Psoas muscle (tissue), 8 donors: Measurements from ENCODE around the gene ZNF436. TPM values are rescaled to one million over a fixed set of nuclear protein-coding genes. Genes with fewer than 3 reads are reported as not detected.
"Not testable (repeated sequence)": the region's sequence is repeated elsewhere in the genome, so short reads cannot be mapped to it uniquely, and the experiment has no call there.

Experiments used
- ATAC-seq, 4 donors: fragments of 200-7000 bp; cut with Tn5 transposase; one replicate each; pipeline ENCODE4 v1.9.1; 2020; ENCODE audit warnings: moderate library complexity in 3 of 4, mild to moderate bottlenecking in 2 of 4
- DNase-seq, 2 donors: peaks; one replicate each; pipeline ENCODE4 v3.0.0-alpha.2; 2020
- H3K27ac ChIP-seq: fragments of 200-600 bp; one replicate; pipeline ENCODE4 v1.8.0; 2022
- H3K27me3 ChIP-seq, 3 donors: fragments of 200-600 bp in 1 of 3; one replicate each; pipeline versions ENCODE4 v1.6.1 to v1.8.0; 2013 to 2022; ENCODE audit warnings: low read length in 2 of 3, mild to moderate bottlenecking in 2 of 3, moderate library complexity in 1 of 3; ENCODE audit not compliant: insufficient read depth in 3 of 3
- H3K36me3 ChIP-seq, 2 donors: fragments of 200-600 bp in 1 of 2; one replicate each; pipeline versions ENCODE4 v1.6.1 to v1.8.0; 2013 to 2022; ENCODE audit warnings: low read depth in 1 of 2, mild to moderate bottlenecking in 1 of 2, moderate library complexity in 1 of 2; ENCODE audit not compliant: insufficient read depth in 1 of 2
- H3K4me1 ChIP-seq: fragments of 200-600 bp; one replicate; pipeline ENCODE4 v1.8.0; 2022
- H3K4me3 ChIP-seq: fragments of 200-600 bp; one replicate; pipeline ENCODE4 v1.8.0; 2022; ENCODE audit warnings: mild to moderate bottlenecking
- H3K9me3 ChIP-seq: fragments of 200-600 bp; one replicate; pipeline ENCODE4 v1.8.0; 2022
- CTCF ChIP-seq: fragments of 200-600 bp; IDR thresholded peaks from one replicate; pipeline ENCODE4 v1.8.0; 2022; ENCODE audit warnings: antibody characterized with exemption
- WGBS, 3 donors: extraction: QIAGEN DNeasy Blood & Tissue Kit; methylation state at CpG; one replicate each; pipeline versions ENCODE4 v1.1.6 to v1.1.7; 2013; 5-methylcytosine and 5-hydroxymethylcytosine counted together
- intact Hi-C, 2 donors: fragments of 100-400 bp; cut with DNase I; formaldehyde crosslinking; loops; one replicate each; pipeline versions ENCODE4 v1.11.0 to v1.14.2; 2022
- polyA plus RNA-seq, 3 donors: library from polyadenylated mRNA; stranded (reverse); fragments of 200-250 nt; gene quantifications; one replicate each; pipeline ENCODE4 v1.2.3, GENCODE V29; 2013
- total RNA-seq, 4 donors: library from RNA; stranded (reverse); fragmentation: NEBNext Ultra II Directional in 2 of 4; extraction: Animal tissue kit (Norgen Biotek cat#: 25700) in 2 of 4; gene quantifications; one replicate each; pipeline versions ENCODE4 v1.2.1 to v1.2.4, GENCODE V29; 2021 to 2023
- donor health status: healthy with polysubstance abuse.
- donor health status: DM: no; HTN: no; CAD: no; lungs with moderate emphysema.
- donor health status: Bipolar disorder and iron deficiency.
- donor health status: healthy.
- donor health status: DM: yes; HTN: yes; CAD: no.
- donor health status: DM: no; HTN: no; CAD: no.
- donor health status: DM: no; HTN: no; CAD: no.
- donor health status: DM: yes; HTN: yes; CAD: no.

Gene ZNF436
- total and polyA plus RNA-seq, 7 donors, result 2.2 to 11.5 (median 7.2) TPM

- peak in 1 of 4 donors; percentile 11 for ATAC-seq
Observed at GRCh38 chr1:23384312-23385058, 14.8 kb upstream of the ZNF436 start.

GRCh38 chr1:23383577-23384311, 14.1 kb upstream of the ZNF436 start:
- DNase-seq (no peak), ATAC-seq (peak in 2 of 4 donors; percentile 26 to 52)
- intact Hi-C loops, result no loop called here
- H3K9me3 ChIP-seq, result no peaks in the 10 kb centered on the region
- H3K4me1 ChIP-seq, result peaks cover 9% of the 10 kb centered on the region
- no peak overlapping the region for H3K27ac ChIP-seq
- H3K27me3 ChIP-seq, result no peaks in the 10 kb centered on the region
- no peak overlapping the region for H3K4me3 ChIP-seq
- H3K36me3 ChIP-seq, result peaks cover 0 to 58% of the 10 kb centered on the region in 2 donors
- no peak for TF ChIP-seq CTCF
- WGBS, 3 donors, result 56 to 59% (median 58%) methylated on average over 8 of the region's 8 CpGs

More at GRCh38 chr1:23384312-23385058, 14.8 kb upstream of the ZNF436 start:
- DNase-seq, result no peak
- peak overlapping the region; percentile 21 for H3K27ac ChIP-seq
- no peak overlapping the region for H3K4me3 ChIP-seq
- no peaks in the 10 kb centered on the region for H3K9me3 ChIP-seq
- H3K27me3 ChIP-seq, result no peaks in the 10 kb centered on the region
- intact Hi-C loops, result no loop called here
- H3K4me1 ChIP-seq, result peaks cover 9% of the 10 kb centered on the region
- WGBS, 3 donors, result 78 to 89% (median 78%) methylated on average over 9 to 11 of the region's 11 CpGs
- peaks cover 0 to 58% of the 10 kb centered on the region in 2 donors for H3K36me3 ChIP-seq
- TF ChIP-seq CTCF, result no peak

GRCh38 chr1:23381233-23381885, 11.7 kb upstream of the ZNF436 start:
- Histone ChIP-seq H3K9me3 (no peaks in the 10 kb centered on the region), H3K36me3 (peaks cover 0 to 49% of the 10 kb centered on the region in 2 donors), H3K4me1 (peaks cover 12% of the 10 kb centered on the region), H3K27me3 (no peaks in the 10 kb centered on the region), H3K4me3 (no peak overlapping the region), H3K27ac (no peak overlapping the region)
- intact Hi-C loops, result no loop called here
- no peak for DNase-seq
- WGBS, 3 donors, result 66 to 79% (median 71%) methylated on average over 5 of the region's 5 CpGs
- no peak for TF ChIP-seq CTCF
- ATAC-seq, result no peak

- intact Hi-C loops, result no loop called here
- no peaks in the 10 kb centered on the region for H3K9me3 ChIP-seq
- H3K27ac ChIP-seq, result peak overlapping the region; percentile 9
- ATAC-seq, result no peak
- peaks cover 12% of the 10 kb centered on the region for H3K4me1 ChIP-seq
- no peaks in the 10 kb centered on the region for H3K27me3 ChIP-seq
- DNase-seq, result no peak
- 33 to 38% (median 36%) methylated on average over 5 of the region's 5 CpGs for WGBS, 3 donors
- TF ChIP-seq CTCF, result no peak
- no peak overlapping the region for H3K4me3 ChIP-seq
- H3K36me3 ChIP-seq, result peaks cover 0 to 45% of the 10 kb centered on the region in 2 donors
Observed at GRCh38 chr1:23380719-23381118, 11.1 kb upstream of the ZNF436 start.

GRCh38 chr1:23380236-23380635, 10.6 kb upstream of the ZNF436 start:
- 33 to 63% (median 46%) methylated on average over 4 of the region's 4 CpGs for WGBS, 3 donors
- H3K27ac ChIP-seq, result peak overlapping the region; percentile 9
- H3K27me3 ChIP-seq, H3K4me3 ChIP-seq, ATAC-seq, H3K9me3 ChIP-seq, intact Hi-C loops, DNase-seq: not testable (repeated sequence)
- H3K4me1 ChIP-seq, result peaks cover 12% of the 10 kb centered on the region
- H3K36me3 ChIP-seq, result peaks cover 0 to 40% of the 10 kb centered on the region in 2 donors
